K562 (cell line): ENCODE measurements around the gene TCF23. TPM values are rescaled to one million over a fixed set of nuclear protein-coding genes. Genes with fewer than 3 reads are reported as not detected.
A peak's percentile ranks its signal among the peaks of the same experiment; 100 is the strongest.

ENCODE experiments used
- ATF1 ChIP-seq, 2 experiments: fragments of 450-650 bp in 1 of 2; IDR thresholded peaks; 2 replicates each; pipeline ENCODE4 v1.6.1; 2016; ENCODE audit warnings: missing compliant biosample characterization in 1 of 2, missing genetic modification characterization in 1 of 2
- CAMTA2 ChIP-seq: fragments of 250-450 bp; sonication (Bioruptor Pico); conservative IDR thresholded peaks from 2 replicates; pipeline ENCODE4 v1.5.1; 2022
- DEAF1 ChIP-seq: fragments of 450-650 bp; formaldehyde crosslinking; IDR thresholded peaks from 2 replicates; pipeline ENCODE4 v1.4.0; 2020; ENCODE audit warnings: mild to moderate bottlenecking, moderate library complexity
- ESRRA ChIP-seq: fragments of 450-650 bp; IDR thresholded peaks from 2 replicates; pipeline ENCODE4 v1.6.1; 2014; ENCODE audit warnings: low read depth, mild to moderate bottlenecking, moderate library complexity, borderline replicate concordance
- HDAC6 ChIP-seq: IDR thresholded peaks from 2 replicates; pipeline ENCODE4 v1.6.1; 2012; ENCODE audit warnings: low read depth, mild to moderate bottlenecking, control low read depth, inconsistent platforms, low read length, moderate library complexity
- HEY1 ChIP-seq: fragments of 250-450 bp; sonication (Bioruptor Pico); IDR thresholded peaks from 2 replicates; pipeline ENCODE4 v1.5.0; 2020; ENCODE audit warnings: mild to moderate bottlenecking, moderate library complexity, borderline replicate concordance
- MBD1 ChIP-seq: fragments of 250-450 bp; sonication (Bioruptor Pico); IDR thresholded peaks from 2 replicates; pipeline ENCODE4 v1.8.0; 2022; ENCODE audit warnings: inconsistent platforms
- MGA ChIP-seq: fragments of 450-650 bp; IDR thresholded peaks from 2 replicates; pipeline ENCODE4 v1.6.1; 2016; ENCODE audit warnings: mild to moderate bottlenecking, moderate library complexity
- SP1 ChIP-seq: sonication (generic); formaldehyde crosslinking; IDR thresholded peaks from 2 replicates; pipeline ENCODE4 v1.8.1; 2022; ENCODE audit warnings: mild to moderate bottlenecking, missing genetic modification reagents
- TCFL5 ChIP-seq: fragments of 250-450 bp; sonication (Bioruptor Pico); conservative IDR thresholded peaks from 2 replicates; pipeline ENCODE4 v1.6.1; 2021; ENCODE audit warnings: mild to moderate bottlenecking, moderate library complexity, matching md5 sums
- ZFX ChIP-seq: sonication (generic); formaldehyde crosslinking; IDR thresholded peaks from 2 replicates; pipeline ENCODE4 v1.8.0; 2022; ENCODE audit warnings: mild to moderate bottlenecking, missing genetic modification reagents, moderate library complexity
- ZNF174 ChIP-seq: fragments of 250-450 bp; sonication (Bioruptor Pico); IDR thresholded peaks from 2 replicates; pipeline ENCODE4 v1.4.0; 2020; ENCODE audit warnings: mild to moderate bottlenecking
- ZNF57 ChIP-seq: fragments of 450-650 bp; formaldehyde crosslinking; IDR thresholded peaks from 2 replicates; pipeline ENCODE4 v1.4.0; 2020; ENCODE audit warnings: mild to moderate bottlenecking, moderate library complexity
- polyA plus RNA-seq, 8 experiments: library from polyadenylated mRNA; depleted of rRNA in 4 of 8; stranded (reverse) in 5 of 8; unstranded in 3 of 8; fragments of >200 nt; fragmentation: Nextera tagmentation in 2 of 8; fragmentation: Illumina TruSeq in 1 of 8; extraction: Ambion mirVana in 2 of 8; extraction: Trizol in 1 of 8; gene quantifications; 2 replicates each; pipeline versions ENCODE4 v1.2.1 to v1.2.3, GENCODE V29; 2011 to 2014; ENCODE audit warnings: inconsistent platforms in 1 of 8, missing spikeins in 1 of 8
- total RNA-seq, 7 experiments: library from RNA; depleted of rRNA in 6 of 7; stranded (reverse); fragments of >200 nt in 6 of 7; fragmentation: Illumina TruSeq in 2 of 7; extraction: Trizol in 2 of 7; gene quantifications; 2 replicates each; pipeline versions ENCODE4 v1.2.1 to v1.2.3, GENCODE V29; 2011 to 2021; ENCODE audit warnings: low replicate concordance in 1 of 7

Gene TCF23
- total and polyA plus RNA-seq, 9 of the 15 experiments (the other 6 are each of a cell fraction or from before 2014, with no cell fraction given) = 0.07 TPM; not detected in 8

GRCh38 chr2:27134781-27135477 is 13.9 kb upstream of the TCF23 start (continued):
- TF ChIP-seq CAMTA2 (CRISPR knock-in tag) = no peak
- no peak for TF ChIP-seq MGA
- peak; percentile 94 for TF ChIP-seq ESRRA
- TF ChIP-seq ZFX (CRISPR knock-in tag) = 0 out of 2 replicates have a peak, but pooled peaks have one; percentile 25
- no peak for TF ChIP-seq DEAF1 (CRISPR knock-in tag)
- peak; percentile 82; the same call in 1 of the 2 replicates for TF ChIP-seq MBD1 (CRISPR knock-in tag)
- TF ChIP-seq HDAC6 = no peak
- no peak for TF ChIP-seq ZNF57
- TF ChIP-seq HEY1 (CRISPR knock-in tag) = no peak
- no peak for TF ChIP-seq ZNF174 (CRISPR knock-in tag)
- peak; percentile 63; the same call in 1 of the 2 replicates for TF ChIP-seq SP1
- no peak for TF ChIP-seq TCFL5 (CRISPR knock-in tag)
- TF ChIP-seq ATF1 (CRISPR knock-in tag; IDR thresholded peaks at IDR 0.05) = no peak
- TF ChIP-seq ATF1 (tag; IDR thresholded peaks at IDR 0.05) = peak; percentile 65
